ENCODE results near the gene DMGDH. TPM values are rescaled to one million over a fixed set of nuclear protein-coding genes. Genes with fewer than 3 reads are reported as not detected.

DMGDH gene
- total RNA-seq, 1 experiment from 2014 or later = not detected

DNA sequence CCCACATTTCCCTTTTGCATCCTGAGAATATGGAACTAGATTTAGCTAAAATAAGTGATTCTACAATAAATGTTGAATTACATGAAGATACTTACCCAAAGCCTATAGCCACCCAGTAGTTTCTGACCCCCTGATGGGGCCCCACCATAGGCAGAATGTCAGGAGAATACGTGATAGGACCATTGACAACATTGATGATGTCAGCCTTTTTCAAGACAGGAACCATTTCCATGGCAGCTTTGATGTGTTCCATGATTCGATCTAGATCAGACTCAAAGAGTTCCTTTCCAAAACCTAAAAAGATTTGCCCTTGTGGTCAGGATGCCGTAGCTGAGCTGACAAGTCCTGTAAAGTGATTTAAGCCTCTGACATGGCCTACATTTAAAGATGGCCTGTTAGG is 27.3 kb downstream of the DMGDH start:
- DNase-seq = no peak
- no peaks in the 10 kb centered on the region for H3K27me3 ChIP-seq (ENCODE audit: control insufficient read depth, insufficient read depth, low read length)
- H3K4me3 ChIP-seq (ENCODE audit: insufficient read depth, low read depth, low read length) = no peak overlapping the region
- no peaks in the 10 kb centered on the region for H3K36me3 ChIP-seq (replicated peaks; ENCODE audit: control insufficient read depth, insufficient read depth, low read length)

DNA sequence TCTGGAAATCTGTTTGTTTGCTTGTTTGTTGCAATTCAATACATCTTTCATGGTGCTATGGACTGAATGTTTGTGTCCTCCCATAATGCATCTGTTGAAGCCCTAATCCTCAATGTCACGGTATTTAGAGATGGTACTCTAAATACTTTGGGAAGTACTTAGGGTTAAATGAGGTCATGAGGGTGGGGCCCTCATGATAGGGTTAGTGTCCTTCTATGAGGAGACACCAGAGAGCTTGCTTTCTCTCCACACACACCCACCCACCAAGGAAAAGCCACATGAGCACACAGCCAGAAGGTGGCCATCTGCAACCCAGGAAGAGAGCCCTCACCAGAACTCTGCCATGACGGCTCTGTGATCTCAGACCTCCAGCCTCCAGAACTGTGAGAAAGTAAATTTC is 32.7 kb downstream of the DMGDH start:
- Histone ChIP-seq H3K4me3 (ENCODE audit: insufficient read depth, low read depth, low read length) (no peak overlapping the region), H3K27me3 (ENCODE audit: control insufficient read depth, insufficient read depth, low read length) (no peaks in the 10 kb centered on the region), H3K36me3 (replicated peaks; ENCODE audit: control insufficient read depth, insufficient read depth, low read length) (no peaks in the 10 kb centered on the region)
- DNase-seq = no peak

DNA sequence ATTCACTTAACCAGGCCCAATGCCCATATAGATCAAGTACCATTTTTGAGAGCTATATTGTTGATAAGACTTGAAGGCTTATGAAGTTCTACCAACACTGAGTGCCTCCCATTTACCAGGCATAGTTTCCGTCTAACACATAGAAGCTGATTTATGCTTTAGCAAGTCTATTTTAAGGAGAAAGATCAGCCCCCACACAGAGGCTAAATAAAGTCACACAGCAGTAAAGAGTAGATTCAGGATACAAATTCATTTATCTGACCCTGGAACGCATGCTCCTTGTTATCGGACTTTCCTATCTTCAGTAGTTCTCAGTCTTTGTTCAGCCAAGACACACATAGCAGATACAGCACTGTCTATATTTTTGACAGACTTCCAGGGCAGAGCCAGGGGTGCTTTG is 34.2 kb downstream of the DMGDH start:
- Histone ChIP-seq H3K4me3 (ENCODE audit: insufficient read depth, low read depth, low read length) (no peak overlapping the region), H3K27me3 (ENCODE audit: control insufficient read depth, insufficient read depth, low read length) (no peaks in the 10 kb centered on the region), H3K36me3 (replicated peaks; ENCODE audit: control insufficient read depth, insufficient read depth, low read length) (no peaks in the 10 kb centered on the region)
- DNase-seq = no peak

DNA sequence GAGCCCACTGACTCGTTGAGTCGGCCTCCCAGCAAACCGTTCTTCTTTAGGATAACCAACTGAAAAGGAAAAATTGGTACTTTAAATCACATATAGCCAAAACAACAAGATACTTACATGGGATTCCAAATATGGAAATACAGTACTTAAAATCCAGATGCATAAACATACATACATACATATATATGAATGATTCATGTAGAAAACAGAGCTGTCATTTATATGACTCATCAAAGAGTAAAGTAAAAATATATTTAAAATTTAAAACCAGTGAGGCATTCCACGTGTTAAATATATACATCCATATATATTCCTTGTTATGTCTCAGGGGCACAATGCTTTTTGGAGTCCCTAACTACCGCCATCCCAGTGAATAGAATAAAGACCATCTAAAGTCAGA is 36.7 kb downstream of the DMGDH start:
- no peak overlapping the region for H3K4me3 ChIP-seq (ENCODE audit: insufficient read depth, low read depth, low read length)
- H3K27me3 ChIP-seq (ENCODE audit: control insufficient read depth, insufficient read depth, low read length) = no peaks in the 10 kb centered on the region
- no peak for DNase-seq
- no peaks in the 10 kb centered on the region for H3K36me3 ChIP-seq (replicated peaks; ENCODE audit: control insufficient read depth, insufficient read depth, low read length)

DNA sequence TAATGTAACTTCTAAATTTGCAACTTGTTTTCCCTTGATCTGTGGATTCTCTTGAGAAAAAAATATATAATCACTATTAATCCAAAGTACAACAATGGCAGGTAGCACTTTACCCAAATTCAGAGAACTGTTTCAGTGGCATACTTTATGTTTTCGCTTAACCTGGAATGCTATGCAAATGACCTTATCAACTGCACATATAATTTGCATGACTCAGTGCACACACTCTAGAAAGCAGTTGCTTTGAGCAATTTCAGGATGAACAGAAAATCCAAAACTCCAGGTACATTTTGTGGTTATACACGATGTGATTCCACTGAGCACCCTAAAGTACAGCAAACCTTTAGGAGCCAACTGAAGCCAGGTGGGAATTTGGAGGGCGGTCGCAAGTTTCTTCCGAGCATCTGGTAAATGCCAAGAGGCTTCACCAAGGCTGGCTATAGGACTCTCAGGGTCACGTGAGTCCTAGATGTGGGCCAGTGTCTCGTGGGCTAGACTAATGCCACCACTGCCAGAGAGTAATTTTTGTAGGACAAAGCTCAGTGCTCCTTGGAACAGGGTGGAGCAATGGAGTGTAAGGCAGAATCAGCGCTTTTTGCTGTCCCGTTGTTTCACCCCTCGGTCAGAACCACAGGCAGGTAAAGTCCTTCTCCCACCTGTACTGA is 37.3 kb downstream of the DMGDH start:
- Histone ChIP-seq H3K27me3 (ENCODE audit: control insufficient read depth, insufficient read depth, low read length) (no peaks in the 10 kb centered on the region), H3K36me3 (replicated peaks; ENCODE audit: control insufficient read depth, insufficient read depth, low read length) (no peaks in the 10 kb centered on the region), H3K4me3 (ENCODE audit: insufficient read depth, low read depth, low read length) (no peak overlapping the region)
- DNase-seq = no peak

DNA sequence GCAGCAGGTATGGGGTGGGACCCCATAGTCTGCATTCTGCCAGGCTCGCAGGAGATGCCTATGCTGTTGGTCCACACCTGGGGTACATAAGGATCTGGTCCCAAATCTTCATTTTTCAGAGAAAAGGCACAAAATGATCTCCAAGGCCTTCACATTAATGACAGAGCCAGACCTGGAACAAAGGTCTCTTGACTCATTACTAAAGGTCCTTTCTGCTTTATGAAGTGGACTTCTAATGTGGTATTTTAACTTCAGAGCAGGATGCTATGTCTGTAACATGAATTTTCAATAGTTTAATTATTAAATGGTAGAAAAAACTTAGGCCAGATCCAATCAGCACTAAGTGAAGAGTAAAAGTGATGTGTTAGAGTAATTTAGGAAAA is 38.0 kb downstream of the DMGDH start:
- Histone ChIP-seq H3K27me3 (ENCODE audit: control insufficient read depth, insufficient read depth, low read length) (no peaks in the 10 kb centered on the region), H3K36me3 (replicated peaks; ENCODE audit: control insufficient read depth, insufficient read depth, low read length) (no peaks in the 10 kb centered on the region), H3K4me3 (ENCODE audit: insufficient read depth, low read depth, low read length) (no peak overlapping the region)
- DNase-seq = no peak

DNA sequence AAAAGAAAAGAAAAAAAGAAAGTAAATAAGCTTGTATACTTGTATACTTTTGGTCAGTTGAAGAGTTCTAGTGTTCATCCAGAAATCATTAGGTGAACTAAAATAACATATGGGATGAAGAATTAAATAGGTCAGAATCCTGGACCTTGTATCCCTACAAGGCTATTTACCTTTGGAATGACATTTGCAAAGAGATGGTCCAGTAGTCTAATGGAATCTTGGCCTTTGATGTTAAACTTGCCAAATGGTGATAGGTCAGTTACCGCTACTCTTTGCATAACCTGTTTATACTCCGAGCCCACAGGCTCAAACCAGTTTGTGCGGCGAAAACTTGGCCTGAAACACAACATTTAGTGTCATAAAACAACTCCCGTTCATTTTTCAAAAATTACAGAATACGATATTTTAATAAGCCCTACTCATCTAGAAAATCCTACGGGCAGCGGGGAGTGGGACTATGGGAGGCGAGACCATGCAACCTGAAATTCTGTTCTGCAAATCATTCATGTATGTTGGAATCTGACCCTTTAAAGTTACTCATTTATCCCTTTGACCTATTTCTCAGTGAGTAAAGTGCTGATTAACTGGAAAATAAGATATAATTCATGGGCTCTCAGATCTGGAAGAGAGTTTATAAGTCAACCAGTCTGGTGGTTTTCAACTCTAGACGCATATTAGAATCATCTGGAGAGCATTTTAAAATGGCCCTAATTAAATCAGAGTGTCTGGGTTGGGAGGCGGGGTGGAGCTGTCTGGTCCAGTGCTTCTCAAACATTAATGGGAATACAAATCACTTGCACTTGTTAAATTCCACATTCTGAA is 38.6 kb downstream of the DMGDH start:
- H3K36me3 ChIP-seq (replicated peaks; ENCODE audit: control insufficient read depth, insufficient read depth, low read length) = no peaks in the 10 kb centered on the region
- H3K4me3 ChIP-seq (ENCODE audit: insufficient read depth, low read depth, low read length) = no peak overlapping the region
- H3K27me3 ChIP-seq (ENCODE audit: control insufficient read depth, insufficient read depth, low read length) = no peaks in the 10 kb centered on the region
- DNase-seq = no peak

DNA sequence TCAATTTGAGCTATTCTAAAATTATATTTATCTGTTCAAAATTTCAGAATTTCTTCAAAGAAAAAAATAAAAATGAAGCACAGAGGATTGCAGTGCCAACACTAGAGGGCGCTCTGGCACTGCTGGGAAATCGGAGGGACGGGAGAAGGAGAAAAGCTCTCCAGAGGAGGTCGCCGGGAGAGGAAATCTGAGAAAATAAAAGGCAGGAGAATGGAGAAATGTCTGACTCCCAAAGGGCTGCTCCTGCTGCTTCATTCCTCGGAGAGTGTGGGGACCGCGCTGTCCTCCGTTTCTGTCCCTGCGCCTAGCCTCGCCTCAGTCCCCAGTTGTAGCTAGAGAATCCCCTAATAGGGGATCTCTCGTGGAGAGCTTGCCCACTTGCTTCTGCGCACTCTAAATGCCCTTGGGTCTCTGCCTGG is 44.4 kb downstream of the DMGDH start:
- peak; percentile 50 for DNase-seq
- H3K27me3 ChIP-seq (ENCODE audit: control insufficient read depth, insufficient read depth, low read length) = no peaks in the 10 kb centered on the region
- no peaks in the 10 kb centered on the region for H3K36me3 ChIP-seq (replicated peaks; ENCODE audit: control insufficient read depth, insufficient read depth, low read length)
- H3K4me3 ChIP-seq (ENCODE audit: insufficient read depth, low read depth, low read length) = peak overlapping the region; percentile 24; the same call in 1 of the 2 replicates

DNA sequence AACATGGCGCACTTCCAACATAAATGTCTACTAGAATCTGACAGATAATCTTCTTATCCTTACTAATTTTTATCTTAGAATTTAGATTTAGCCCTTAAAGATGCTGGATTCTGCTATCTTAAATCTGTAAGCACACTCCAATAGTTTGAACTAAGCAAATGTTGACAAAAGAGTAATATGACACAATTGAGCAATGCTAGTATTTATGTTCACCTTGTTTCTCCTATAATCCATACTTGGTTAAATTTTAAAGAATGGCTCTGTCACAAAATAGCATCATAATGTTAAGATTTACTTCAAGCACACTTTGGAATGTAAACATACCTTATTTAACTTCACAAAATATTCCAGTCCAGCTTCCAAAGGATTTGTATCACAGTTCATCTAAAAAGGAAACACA is 45.5 kb downstream of the DMGDH start:
- Histone ChIP-seq H3K27me3 (ENCODE audit: control insufficient read depth, insufficient read depth, low read length) (no peaks in the 10 kb centered on the region), H3K36me3 (replicated peaks; ENCODE audit: control insufficient read depth, insufficient read depth, low read length) (no peaks in the 10 kb centered on the region), H3K4me3 (ENCODE audit: insufficient read depth, low read depth, low read length) (no peak overlapping the region)
- no peak for DNase-seq

DNA sequence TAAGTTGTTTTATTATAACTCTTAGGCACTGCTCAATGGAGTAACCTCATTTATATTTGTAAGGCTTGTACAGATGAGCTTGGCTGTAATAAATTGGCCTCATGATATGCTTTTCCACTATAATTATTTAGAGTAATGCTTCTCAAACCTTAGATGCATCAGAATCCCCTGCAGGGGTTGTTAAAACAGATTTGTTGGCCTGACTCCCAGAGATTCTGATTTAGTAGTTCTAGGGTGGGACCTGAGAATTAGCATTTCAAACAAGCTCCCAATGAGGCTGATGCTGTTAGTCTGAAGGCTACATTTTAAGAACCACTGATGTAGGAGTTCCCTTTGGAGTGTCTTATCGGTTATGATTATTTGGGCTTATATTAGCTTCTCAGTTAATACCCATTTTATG is 46.1 kb downstream of the DMGDH start:
- Histone ChIP-seq H3K4me3 (ENCODE audit: insufficient read depth, low read depth, low read length) (no peak overlapping the region), H3K36me3 (replicated peaks; ENCODE audit: control insufficient read depth, insufficient read depth, low read length) (no peaks in the 10 kb centered on the region), H3K27me3 (ENCODE audit: control insufficient read depth, insufficient read depth, low read length) (no peaks in the 10 kb centered on the region)
- DNase-seq = no peak

DNA sequence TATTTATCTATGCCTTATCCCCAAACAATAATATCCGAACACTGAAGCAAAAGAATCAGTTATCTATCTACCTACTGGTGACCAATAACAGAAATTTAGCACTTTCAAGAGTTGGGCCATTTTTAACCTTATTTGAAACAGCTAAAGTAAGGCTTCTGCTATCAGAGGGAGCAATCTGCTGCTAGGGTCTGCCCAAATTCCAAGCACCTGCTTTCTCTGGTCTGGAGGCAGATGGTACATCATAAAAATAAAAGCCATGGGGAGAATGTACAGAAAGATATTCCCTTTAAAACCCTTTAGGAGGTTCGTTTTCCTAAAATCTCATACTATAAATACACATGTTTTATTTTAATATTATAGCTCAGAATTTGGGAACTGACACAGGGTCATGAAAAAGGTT is 46.7 kb downstream of the DMGDH start:
- no peaks in the 10 kb centered on the region for H3K27me3 ChIP-seq (ENCODE audit: control insufficient read depth, insufficient read depth, low read length)
- no peak overlapping the region for H3K4me3 ChIP-seq (ENCODE audit: insufficient read depth, low read depth, low read length)
- no peaks in the 10 kb centered on the region for H3K36me3 ChIP-seq (replicated peaks; ENCODE audit: control insufficient read depth, insufficient read depth, low read length)
- DNase-seq = no peak

DNA sequence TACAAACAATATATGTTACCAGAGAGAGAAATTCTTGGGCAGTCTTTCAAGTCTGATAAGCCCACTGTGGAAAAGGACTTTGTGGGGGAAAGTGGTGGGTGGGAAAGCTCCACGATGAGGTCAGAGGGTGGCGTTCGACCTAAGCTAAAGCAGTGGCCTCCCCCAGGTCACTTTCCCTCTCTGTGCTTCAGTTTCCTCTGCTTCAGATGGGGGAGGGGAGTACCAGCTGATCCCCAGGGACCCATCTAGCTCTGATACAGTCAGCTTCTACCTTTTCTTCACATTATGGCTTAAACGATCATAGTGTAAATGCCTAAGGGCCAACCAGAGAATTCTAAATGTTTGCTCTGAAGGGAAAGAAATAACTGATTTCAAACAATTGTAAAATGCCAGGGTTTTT is 47.7 kb downstream of the DMGDH start:
- no peaks in the 10 kb centered on the region for H3K27me3 ChIP-seq (ENCODE audit: control insufficient read depth, insufficient read depth, low read length)
- no peak for DNase-seq
- no peaks in the 10 kb centered on the region for H3K36me3 ChIP-seq (replicated peaks; ENCODE audit: control insufficient read depth, insufficient read depth, low read length)

DNA sequence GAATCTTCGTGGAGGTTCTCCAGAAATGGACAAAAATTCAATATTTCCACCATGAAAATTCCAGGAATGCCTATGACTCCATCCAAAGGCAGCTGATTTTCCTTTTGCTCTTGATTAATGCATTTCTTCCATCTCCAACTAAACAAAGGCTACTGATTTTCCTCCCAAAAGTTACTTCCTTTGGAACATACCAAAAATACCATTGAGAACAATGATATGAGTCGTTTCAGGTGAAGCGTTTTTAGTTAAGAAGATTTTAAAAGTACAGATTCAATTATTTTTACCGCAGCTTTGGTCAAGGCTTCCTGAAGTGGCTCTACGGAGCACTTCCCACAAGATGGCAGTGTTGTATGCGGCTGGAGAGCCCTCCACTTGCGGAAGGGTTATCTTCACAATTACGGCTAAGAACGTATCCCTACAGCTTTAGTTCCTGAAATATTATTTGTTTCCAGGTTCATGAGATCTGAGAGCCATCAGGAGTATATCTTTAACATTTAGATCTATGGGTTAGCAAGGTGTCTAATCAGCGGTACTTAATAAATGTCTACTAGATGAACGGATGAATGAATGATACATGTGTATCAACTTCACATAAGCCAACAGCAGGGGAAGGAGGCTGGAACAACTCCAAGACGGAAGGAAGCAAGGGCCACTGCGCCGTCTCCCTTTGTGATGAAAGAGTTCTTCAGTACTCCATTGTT is 48.5 kb downstream of the DMGDH start:
- H3K36me3 ChIP-seq (replicated peaks; ENCODE audit: control insufficient read depth, insufficient read depth, low read length) = no peaks in the 10 kb centered on the region
- no peaks in the 10 kb centered on the region for H3K27me3 ChIP-seq (ENCODE audit: control insufficient read depth, insufficient read depth, low read length)
- DNase-seq = peak; percentile 36
- H3K4me3 ChIP-seq (ENCODE audit: insufficient read depth, low read depth, low read length) = no peak overlapping the region

More for the DNA sequence above, 47.7 kb downstream of the DMGDH start:
- H3K4me3 ChIP-seq (ENCODE audit: insufficient read depth, low read depth, low read length) = no peak overlapping the region

DNA sequence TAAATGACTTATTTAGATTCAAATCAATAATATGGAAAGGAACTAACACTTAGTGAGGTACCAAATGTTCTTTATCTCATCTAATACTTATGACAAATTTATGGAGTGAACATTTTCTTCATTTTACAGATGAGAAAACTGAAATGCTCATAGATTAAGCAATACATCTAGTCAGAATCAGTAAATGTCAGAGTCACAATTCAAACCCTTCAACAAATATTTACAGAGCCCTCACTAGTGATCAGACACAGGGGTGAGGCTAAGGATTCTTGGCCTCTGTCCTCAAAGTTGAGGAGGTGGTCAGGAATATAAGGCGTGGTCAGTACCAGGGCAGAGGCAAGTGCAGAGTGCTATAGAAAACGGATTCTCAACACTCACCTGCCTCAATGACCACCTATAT is 54.8 kb downstream of the DMGDH start:
- no peak for DNase-seq
- Histone ChIP-seq H3K4me3 (ENCODE audit: insufficient read depth, low read depth, low read length) (no peak overlapping the region), H3K27me3 (ENCODE audit: control insufficient read depth, insufficient read depth, low read length) (no peaks in the 10 kb centered on the region), H3K36me3 (replicated peaks; ENCODE audit: control insufficient read depth, insufficient read depth, low read length) (no peaks in the 10 kb centered on the region)

DNA sequence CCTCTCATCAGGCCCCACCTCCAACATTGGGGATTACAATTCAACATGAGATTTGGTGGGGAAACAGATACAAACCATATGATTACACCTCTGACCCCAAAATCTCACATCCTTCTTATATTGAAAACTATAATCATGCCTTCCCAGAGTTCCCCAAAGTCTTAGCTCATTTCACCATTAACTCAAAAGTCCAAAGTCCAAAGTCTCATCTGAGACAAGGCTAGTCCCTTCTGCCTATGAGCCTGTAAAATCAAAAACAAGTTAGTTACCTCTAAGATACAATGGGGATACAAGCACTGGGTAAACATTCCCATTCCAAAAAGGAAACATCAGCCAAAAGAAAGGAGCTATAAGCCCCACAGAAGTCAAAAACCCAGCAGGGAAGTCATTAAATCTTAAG is 57.6 kb downstream of the DMGDH start:
- no peaks in the 10 kb centered on the region for H3K36me3 ChIP-seq (replicated peaks; ENCODE audit: control insufficient read depth, insufficient read depth, low read length)
- no peaks in the 10 kb centered on the region for H3K27me3 ChIP-seq (ENCODE audit: control insufficient read depth, insufficient read depth, low read length)
- H3K4me3 ChIP-seq (ENCODE audit: insufficient read depth, low read depth, low read length) = no peak overlapping the region
- no peak for DNase-seq
